Esophagus squamous epithelium (tissue), 4 donors: Measurements from ENCODE around the gene SMIM28.

Experiments used
- POLR2A ChIP-seq, 4 donors: fragments of 450-650 bp; IDR thresholded peaks; one replicate each; pipeline ENCODE4 v1.6.1; 2017; ENCODE audit warnings: antibody characterized with exemption in 4 of 4, mild to moderate bottlenecking in 4 of 4, moderate library complexity in 3 of 4
- TF ChIP-seq, protein P1 (sequence below), 6 experiments: fragments of 450-650 bp in 4 of 6; fragments of 200-600 bp in 2 of 6; sonication (generic) in 2 of 6; IDR thresholded peaks; one replicate each; pipeline ENCODE4 v1.5.1; 2016 to 2019; ENCODE audit warnings: antibody characterized with exemption in 6 of 6, mild to moderate bottlenecking in 4 of 6, moderate library complexity in 4 of 6

DNA sequence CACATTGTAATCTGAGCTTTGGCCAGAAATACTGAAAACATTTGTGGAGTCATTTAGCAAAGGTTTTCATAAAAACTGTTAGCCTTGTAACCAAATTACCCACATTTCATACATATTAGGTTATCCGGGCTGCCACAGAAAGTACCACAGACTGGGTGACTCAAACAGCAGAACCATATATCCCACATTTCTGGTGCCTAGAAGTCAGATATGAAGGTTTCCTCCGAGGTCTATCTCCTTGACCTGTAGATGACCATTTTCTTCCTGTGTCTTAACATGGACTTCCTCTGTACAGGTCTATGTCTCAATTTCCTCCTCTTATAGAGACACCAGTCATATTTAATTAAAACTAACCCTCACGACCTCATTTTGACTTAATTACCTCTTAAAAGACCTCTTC lies 49.5 kb upstream of the SMIM28 start:
- TF ChIP-seq, protein P1, sequence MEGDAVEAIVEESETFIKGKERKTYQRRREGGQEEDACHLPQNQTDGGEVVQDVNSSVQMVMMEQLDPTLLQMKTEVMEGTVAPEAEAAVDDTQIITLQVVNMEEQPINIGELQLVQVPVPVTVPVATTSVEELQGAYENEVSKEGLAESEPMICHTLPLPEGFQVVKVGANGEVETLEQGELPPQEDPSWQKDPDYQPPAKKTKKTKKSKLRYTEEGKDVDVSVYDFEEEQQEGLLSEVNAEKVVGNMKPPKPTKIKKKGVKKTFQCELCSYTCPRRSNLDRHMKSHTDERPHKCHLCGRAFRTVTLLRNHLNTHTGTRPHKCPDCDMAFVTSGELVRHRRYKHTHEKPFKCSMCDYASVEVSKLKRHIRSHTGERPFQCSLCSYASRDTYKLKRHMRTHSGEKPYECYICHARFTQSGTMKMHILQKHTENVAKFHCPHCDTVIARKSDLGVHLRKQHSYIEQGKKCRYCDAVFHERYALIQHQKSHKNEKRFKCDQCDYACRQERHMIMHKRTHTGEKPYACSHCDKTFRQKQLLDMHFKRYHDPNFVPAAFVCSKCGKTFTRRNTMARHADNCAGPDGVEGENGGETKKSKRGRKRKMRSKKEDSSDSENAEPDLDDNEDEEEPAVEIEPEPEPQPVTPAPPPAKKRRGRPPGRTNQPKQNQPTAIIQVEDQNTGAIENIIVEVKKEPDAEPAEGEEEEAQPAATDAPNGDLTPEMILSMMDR (IDR thresholded peaks at IDR 0.05) = no peak
- no peak for TF ChIP-seq POLR2A (IDR thresholded peaks at IDR 0.05)
